ENCODE data around the gene RGS9. TPM values are rescaled to one million over a fixed set of nuclear protein-coding genes. Genes with fewer than 3 reads are reported as not detected.

The RGS9 gene
- total and polyA plus RNA-seq, 4 donors, result 1.0 to 4.0 (median 2.1) TPM

DNA sequence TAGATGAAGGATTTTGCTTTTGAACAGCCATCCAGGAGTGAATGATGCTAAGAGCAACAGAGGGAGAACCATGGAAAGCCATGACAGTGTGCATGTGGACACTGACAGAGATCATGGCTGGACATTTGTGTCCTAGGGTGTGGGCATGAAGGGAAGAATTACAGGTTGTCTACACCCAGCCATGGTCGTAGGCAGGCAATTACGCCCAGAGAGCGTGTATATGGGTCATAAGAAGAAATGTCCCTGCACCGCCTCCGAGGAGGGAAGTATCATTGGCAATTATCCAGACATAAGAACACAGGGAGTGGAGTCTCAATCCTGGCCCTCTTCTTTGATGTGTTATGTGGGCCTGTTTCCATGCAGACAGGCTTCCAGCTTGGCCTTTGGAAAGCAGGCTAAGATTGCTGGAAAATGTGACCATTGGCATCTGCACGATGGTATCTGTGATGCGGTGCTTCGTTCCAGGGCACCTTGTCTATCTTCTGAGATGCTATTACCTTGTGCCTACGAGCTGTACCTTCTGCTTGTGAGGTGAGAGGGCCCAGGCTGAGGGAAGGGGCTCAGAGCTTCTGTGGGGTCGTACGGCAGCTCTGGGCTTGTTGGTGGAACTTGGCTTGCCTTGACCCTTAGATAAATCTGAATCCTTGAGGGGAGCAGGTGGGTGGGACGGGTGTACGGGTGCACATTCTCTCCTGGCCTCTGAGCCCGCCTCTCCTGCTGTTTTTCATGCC is 19.8 kb downstream of the RGS9 start (continued):
- no peak for TF ChIP-seq FOXA2 (IDR thresholded peaks at IDR 0.05)
- TF ChIP-seq HNF4G (IDR thresholded peaks at IDR 0.05), result no peak
- TF ChIP-seq HNF4A (conservative IDR thresholded peaks at IDR 0.05), result no peak
- no peak for TF ChIP-seq ATF3 (IDR thresholded peaks at IDR 0.05)
- TF ChIP-seq, protein P1, sequence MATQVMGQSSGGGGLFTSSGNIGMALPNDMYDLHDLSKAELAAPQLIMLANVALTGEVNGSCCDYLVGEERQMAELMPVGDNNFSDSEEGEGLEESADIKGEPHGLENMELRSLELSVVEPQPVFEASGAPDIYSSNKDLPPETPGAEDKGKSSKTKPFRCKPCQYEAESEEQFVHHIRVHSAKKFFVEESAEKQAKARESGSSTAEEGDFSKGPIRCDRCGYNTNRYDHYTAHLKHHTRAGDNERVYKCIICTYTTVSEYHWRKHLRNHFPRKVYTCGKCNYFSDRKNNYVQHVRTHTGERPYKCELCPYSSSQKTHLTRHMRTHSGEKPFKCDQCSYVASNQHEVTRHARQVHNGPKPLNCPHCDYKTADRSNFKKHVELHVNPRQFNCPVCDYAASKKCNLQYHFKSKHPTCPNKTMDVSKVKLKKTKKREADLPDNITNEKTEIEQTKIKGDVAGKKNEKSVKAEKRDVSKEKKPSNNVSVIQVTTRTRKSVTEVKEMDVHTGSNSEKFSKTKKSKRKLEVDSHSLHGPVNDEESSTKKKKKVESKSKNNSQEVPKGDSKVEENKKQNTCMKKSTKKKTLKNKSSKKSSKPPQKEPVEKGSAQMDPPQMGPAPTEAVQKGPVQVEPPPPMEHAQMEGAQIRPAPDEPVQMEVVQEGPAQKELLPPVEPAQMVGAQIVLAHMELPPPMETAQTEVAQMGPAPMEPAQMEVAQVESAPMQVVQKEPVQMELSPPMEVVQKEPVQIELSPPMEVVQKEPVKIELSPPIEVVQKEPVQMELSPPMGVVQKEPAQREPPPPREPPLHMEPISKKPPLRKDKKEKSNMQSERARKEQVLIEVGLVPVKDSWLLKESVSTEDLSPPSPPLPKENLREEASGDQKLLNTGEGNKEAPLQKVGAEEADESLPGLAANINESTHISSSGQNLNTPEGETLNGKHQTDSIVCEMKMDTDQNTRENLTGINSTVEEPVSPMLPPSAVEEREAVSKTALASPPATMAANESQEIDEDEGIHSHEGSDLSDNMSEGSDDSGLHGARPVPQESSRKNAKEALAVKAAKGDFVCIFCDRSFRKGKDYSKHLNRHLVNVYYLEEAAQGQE (IDR thresholded peaks at IDR 0.05), result no peak

DNA sequence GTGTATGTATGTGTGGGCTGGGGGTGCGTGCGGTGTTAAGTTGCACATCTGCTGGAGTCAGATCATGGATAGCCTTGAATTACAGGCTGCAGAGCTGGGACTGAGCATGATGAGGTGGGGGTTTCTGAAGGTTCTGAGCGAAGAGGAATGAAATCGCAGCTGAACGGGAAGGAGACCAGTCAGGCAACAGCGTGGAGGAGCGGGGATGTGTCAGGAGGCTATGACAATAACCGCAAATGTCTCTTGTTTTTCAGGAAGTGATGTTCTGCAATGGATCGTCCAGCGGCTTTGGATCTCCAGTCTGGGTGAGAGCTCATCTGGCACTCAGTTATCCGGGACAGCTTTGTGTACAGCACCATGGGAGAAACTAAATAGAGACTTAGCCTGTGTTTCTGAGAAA is 20.9 kb downstream of the RGS9 start:
- TF ChIP-seq TAF1 (conservative IDR thresholded peaks at IDR 0.05), result no peak
- TF ChIP-seq GABPA (IDR thresholded peaks at IDR 0.05 in 1 of 2, conservative IDR thresholded peaks at IDR 0.05 in 1 of 2), result no peak
- no peak for TF ChIP-seq ATF3 (IDR thresholded peaks at IDR 0.05)
- no peak for TF ChIP-seq NR2F2 (IDR thresholded peaks at IDR 0.05)
- no peak for TF ChIP-seq EGR1 (IDR thresholded peaks at IDR 0.05; ENCODE audit: low read depth in 2 of 2)
- TF ChIP-seq, protein P2, sequence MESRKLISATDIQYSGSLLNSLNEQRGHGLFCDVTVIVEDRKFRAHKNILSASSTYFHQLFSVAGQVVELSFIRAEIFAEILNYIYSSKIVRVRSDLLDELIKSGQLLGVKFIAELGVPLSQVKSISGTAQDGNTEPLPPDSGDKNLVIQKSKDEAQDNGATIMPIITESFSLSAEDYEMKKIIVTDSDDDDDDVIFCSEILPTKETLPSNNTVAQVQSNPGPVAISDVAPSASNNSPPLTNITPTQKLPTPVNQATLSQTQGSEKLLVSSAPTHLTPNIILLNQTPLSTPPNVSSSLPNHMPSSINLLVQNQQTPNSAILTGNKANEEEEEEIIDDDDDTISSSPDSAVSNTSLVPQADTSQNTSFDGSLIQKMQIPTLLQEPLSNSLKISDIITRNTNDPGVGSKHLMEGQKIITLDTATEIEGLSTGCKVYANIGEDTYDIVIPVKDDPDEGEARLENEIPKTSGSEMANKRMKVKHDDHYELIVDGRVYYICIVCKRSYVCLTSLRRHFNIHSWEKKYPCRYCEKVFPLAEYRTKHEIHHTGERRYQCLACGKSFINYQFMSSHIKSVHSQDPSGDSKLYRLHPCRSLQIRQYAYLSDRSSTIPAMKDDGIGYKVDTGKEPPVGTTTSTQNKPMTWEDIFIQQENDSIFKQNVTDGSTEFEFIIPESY (IDR thresholded peaks at IDR 0.05), result no peak
- TF ChIP-seq YY1 (IDR thresholded peaks at IDR 0.05), result no peak
- no peak for TF ChIP-seq FOXA1 (IDR thresholded peaks at IDR 0.05)
- TF ChIP-seq RAD21 (IDR thresholded peaks at IDR 0.05), result no peak
- no peak for TF ChIP-seq CTCF (IDR thresholded peaks at IDR 0.05; ENCODE audit: low read depth, low read length, missing input control)
- no peak for TF ChIP-seq HNF4A (conservative IDR thresholded peaks at IDR 0.05)

More for the DNA sequence above, 20.9 kb downstream of the RGS9 start:
- Histone ChIP-seq H3K27ac (ENCODE audit: low read depth in 1 of 2, low read length in 2 of 2) (no peak overlapping the region), H3K36me3 (ENCODE audit: control insufficient read depth in 4 of 4, insufficient read depth in 3 of 4, low read depth in 1 of 4, low read length in 3 of 4) (no peaks in the 10 kb centered on the region), H3K4me3 (ENCODE audit: low read depth in 1 of 3, low read length in 3 of 3) (no peak overlapping the region), H3K9me3 (ENCODE audit: control insufficient read depth in 4 of 4, low read length in 3 of 4) (no peaks in the 10 kb centered on the region), H3K27me3 (ENCODE audit: control insufficient read depth in 4 of 4, insufficient read depth in 4 of 4, low read length in 3 of 4) (no peaks in the 10 kb centered on the region), H3K4me1 (ENCODE audit: control insufficient read depth in 4 of 4, insufficient read depth in 4 of 4, low read length in 3 of 4) (no peaks in the 10 kb centered on the region), H3K9ac (ENCODE audit: low read depth in 1 of 2, low read length in 2 of 2) (no peak overlapping the region)
- 91% methylated on average over 11 of the region's 11 CpGs for WGBS
- DNase-seq (ENCODE audit: low spot score), result no peak

Measured in liver (tissue), 9 donors.